ENCODE data around the gene LRFN4.

GRCh38 chr11:66858939-66859685, 2.2 kb downstream of the LRFN4 start:
- TF ChIP-seq POLR2A (IDR thresholded peaks at IDR 0.05) (no peak), CTCF (IDR thresholded peaks at IDR 0.05) (no peak), POLR2AphosphoS5 (IDR thresholded peaks at IDR 0.05) (no peak), EP300 (IDR thresholded peaks at IDR 0.05) (no peak)
